Activated CD4-positive, alpha-beta T cell treated with anti-CD3 and anti-CD28 coated beads, Interleukin-2, amount 10 ng/mL, durations not matched to agents 24 days and 14 days (primary cell): ENCODE results near the gene PCDH12. TPM values are rescaled to one million over a fixed set of nuclear protein-coding genes. Genes with fewer than 3 reads are reported as not detected.

Experiments used
- DNase-seq: peaks from one replicate; pipeline ENCODE4 v3.0.0; 2022
- H3K27ac Mint-ChIP-seq: one replicate; pipeline ENCODE4 v1.8.0; 2022; ENCODE audit warnings: mild to moderate bottlenecking, mixed read lengths
- H3K27me3 Mint-ChIP-seq: one replicate; pipeline ENCODE4 v1.8.0; 2022; ENCODE audit warnings: mixed read lengths
- H3K36me3 Mint-ChIP-seq: one replicate; pipeline ENCODE4 v1.8.0; 2022; ENCODE audit warnings: low read depth, mild to moderate bottlenecking, mixed read lengths
- H3K4me1 Mint-ChIP-seq: one replicate; pipeline ENCODE4 v1.8.0; 2021; ENCODE audit warnings: mixed read lengths
- H3K4me3 Mint-ChIP-seq: one replicate; pipeline ENCODE4 v1.8.0; 2022; ENCODE audit warnings: mild to moderate bottlenecking, moderate library complexity, mixed read lengths
- H3K9me3 Mint-ChIP-seq: one replicate; pipeline ENCODE4 v1.8.0; 2021; ENCODE audit warnings: mixed read lengths
- intact Hi-C: fragments of 100-400 bp; cut with micrococcal nuclease; formaldehyde crosslinking; loops from one replicate; pipeline ENCODE4 v1.15.1; 2023
- total RNA-seq: library from RNA; stranded (reverse); gene quantifications from 2 replicates; pipeline ENCODE4 v1.2.3, GENCODE V29; 2022

Gene PCDH12
- 1.8 and 2.2 TPM in 2 replicates for total RNA-seq

GRCh38 chr5:141958113-141958512 lies at the start of gene PCDH12:
Gene PCDH12 (minus strand): TSS chr5:141958202. CDS start chr5:141957851, 351 bp downstream.
- Mint-ChIP-seq H3K36me3 (no peaks in the 10 kb centered on the region), H3K27ac (peak within 1 kb of the TSS; percentile 93), H3K4me3 (peak within 1 kb of the TSS; percentile 78), H3K4me1 (peaks cover 46% of the 10 kb centered on the region), H3K9me3 (no peaks in the 10 kb centered on the region), H3K27me3 (no peaks in the 10 kb centered on the region)
- intact Hi-C loops: no loop called here
- peak; percentile 79 for DNase-seq

- Mint-ChIP-seq H3K4me1 (peaks cover 75% of the 10 kb centered on the region), H3K27me3 (no peaks in the 10 kb centered on the region), H3K4me3 (peak overlapping the region; percentile 80), H3K27ac (peak overlapping the region; percentile 96), H3K9me3 (peaks cover 3% of the 10 kb centered on the region), H3K36me3 (peaks cover 80% of the 10 kb centered on the region)
- DNase-seq: peak; percentile 72
- intact Hi-C loops: loop anchor here (1.0 to 2.0 kb wide), 2 partner anchors 9 to 102 kb away; partner anchors contain the start of gene NDFIP1
These were observed 49.2 kb upstream of the PCDH12 start for GRCh38 chr5:142007237-142007544.

DNA sequence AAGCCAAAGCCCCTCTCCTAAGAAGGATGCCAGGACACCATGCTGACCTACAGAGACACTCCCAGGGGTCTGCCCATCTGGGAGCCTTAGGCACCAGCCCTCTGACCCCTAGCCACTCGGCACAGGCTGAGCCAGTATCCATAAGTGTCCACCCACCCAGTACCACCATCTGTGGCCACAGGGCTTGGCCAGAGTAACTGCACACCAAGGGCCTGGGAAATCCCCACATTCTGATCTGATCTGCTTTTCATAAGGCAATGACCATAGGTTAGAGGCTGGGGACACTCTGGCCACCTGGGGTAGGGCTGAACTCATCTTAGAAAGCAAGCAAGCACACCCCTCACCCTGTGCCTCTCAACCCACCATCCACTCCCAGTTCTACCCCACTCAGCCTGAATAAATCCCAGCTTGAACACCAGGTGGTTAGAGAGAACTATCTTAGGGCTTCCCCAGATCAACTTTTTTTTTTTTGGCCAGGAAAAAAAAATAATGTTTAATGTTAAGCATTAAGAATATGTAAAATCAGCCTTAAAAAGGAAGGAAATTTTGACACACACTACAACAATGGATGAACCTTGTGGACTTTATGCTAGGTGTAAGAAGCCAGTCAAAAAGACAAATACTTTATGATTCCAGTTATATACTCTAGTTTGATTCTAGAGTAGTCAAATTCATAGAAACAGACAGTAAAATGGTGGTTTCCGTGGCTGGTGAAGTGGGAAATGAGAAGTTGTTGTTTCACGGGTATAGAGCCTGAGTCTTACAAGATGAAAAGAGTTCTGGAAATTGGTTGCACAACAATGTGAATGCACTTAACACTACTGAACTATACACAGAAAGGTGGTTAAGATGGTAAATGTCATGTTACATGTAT lies 48.6 kb upstream of the PCDH12 start:
- DNase-seq: peak; percentile 86
- intact Hi-C loops: loop anchor here (1.0 to 2.0 kb wide), 2 partner anchors 10 to 102 kb away; partner anchors contain the start of gene NDFIP1
- Mint-ChIP-seq H3K36me3 (peaks cover 80% of the 10 kb centered on the region), H3K27me3 (no peaks in the 10 kb centered on the region), H3K4me1 (peaks cover 69% of the 10 kb centered on the region), H3K4me3 (peak overlapping the region; percentile 80), H3K9me3 (peaks cover 3% of the 10 kb centered on the region), H3K27ac (peak overlapping the region; percentile 96)

- DNase-seq: no peak
- peak overlapping the region; percentile 86 for H3K27ac Mint-ChIP-seq
- H3K36me3 Mint-ChIP-seq: peaks cover 73% of the 10 kb centered on the region
These were observed 45.3 kb upstream of the PCDH12 start for GRCh38 chr5:142003266-142003800.

GRCh38 chr5:142000704-142001484 lies 42.9 kb upstream of the PCDH12 start:
- Mint-ChIP-seq H3K4me3 (no peak overlapping the region), H3K27ac (peak overlapping the region; percentile 90), H3K27me3 (no peaks in the 10 kb centered on the region), H3K4me1 (peaks cover 41% of the 10 kb centered on the region), H3K9me3 (no peaks in the 10 kb centered on the region), H3K36me3 (peaks cover 59% of the 10 kb centered on the region)
- intact Hi-C loops: loop anchor here (2.0 kb wide), 1 partner anchor 14 kb away; no protein-coding TSS in a partner anchor
- DNase-seq: no peak

More at GRCh38 chr5:142003266-142003800, 45.3 kb upstream of the PCDH12 start:
- intact Hi-C loops: no loop called here
- H3K4me3 Mint-ChIP-seq: peak overlapping the region; percentile 68
- H3K27me3 Mint-ChIP-seq: no peaks in the 10 kb centered on the region
- H3K9me3 Mint-ChIP-seq: peaks cover 3% of the 10 kb centered on the region
- H3K4me1 Mint-ChIP-seq: peaks cover 64% of the 10 kb centered on the region

GRCh38 chr5:142000173-142000572 lies 42.2 kb upstream of the PCDH12 start:
- no peaks in the 10 kb centered on the region for H3K9me3 Mint-ChIP-seq
- peaks cover 56% of the 10 kb centered on the region for H3K36me3 Mint-ChIP-seq
- no peaks in the 10 kb centered on the region for H3K27me3 Mint-ChIP-seq
- DNase-seq: no peak
- intact Hi-C loops: loop anchor here (2.0 kb wide), 1 partner anchor 15 kb away; no protein-coding TSS in a partner anchor
- H3K4me3 Mint-ChIP-seq: no peak overlapping the region
- peaks cover 34% of the 10 kb centered on the region for H3K4me1 Mint-ChIP-seq
- peak overlapping the region; percentile 90 for H3K27ac Mint-ChIP-seq

- H3K9me3 Mint-ChIP-seq: no peaks in the 10 kb centered on the region
- H3K4me3 Mint-ChIP-seq: no peak overlapping the region
- no peak for DNase-seq
- H3K27ac Mint-ChIP-seq: peak overlapping the region; percentile 31
- peaks cover 17% of the 10 kb centered on the region for H3K4me1 Mint-ChIP-seq
- no peaks in the 10 kb centered on the region for H3K27me3 Mint-ChIP-seq
- H3K36me3 Mint-ChIP-seq: peaks cover 51% of the 10 kb centered on the region
- intact Hi-C loops: no loop called here
These were observed 39.5 kb upstream of the PCDH12 start for GRCh38 chr5:141997358-141997960.

DNA sequence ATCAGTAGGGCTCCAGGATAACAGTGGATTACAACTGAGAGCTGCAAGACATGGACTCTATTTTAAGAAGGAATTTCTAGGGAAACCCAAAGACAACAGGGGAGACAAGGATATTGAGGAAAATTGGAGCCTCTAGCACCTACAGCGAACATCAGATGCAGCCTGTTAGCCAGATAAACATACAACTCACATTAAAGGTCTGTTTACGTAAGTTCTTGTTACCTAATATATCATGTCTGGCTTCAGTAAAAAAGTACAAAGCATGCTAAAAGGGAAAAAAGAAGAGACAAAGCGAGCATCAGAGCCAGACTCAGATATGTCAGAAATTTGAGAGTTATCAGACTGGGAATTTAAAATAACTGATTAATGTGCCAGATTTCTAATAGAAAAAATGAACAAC lies 37.7 kb upstream of the PCDH12 start:
- H3K4me3 Mint-ChIP-seq: no peak overlapping the region
- intact Hi-C loops: no loop called here
- peaks cover 8% of the 10 kb centered on the region for H3K4me1 Mint-ChIP-seq
- peaks cover 40% of the 10 kb centered on the region for H3K36me3 Mint-ChIP-seq
- no peaks in the 10 kb centered on the region for H3K27me3 Mint-ChIP-seq
- H3K27ac Mint-ChIP-seq: no peak overlapping the region
- no peak for DNase-seq
- no peaks in the 10 kb centered on the region for H3K9me3 Mint-ChIP-seq

GRCh38 chr5:141994511-141995136 lies 36.6 kb upstream of the PCDH12 start:
- no peak overlapping the region for H3K27ac Mint-ChIP-seq
- H3K4me1 Mint-ChIP-seq: peaks cover 3% of the 10 kb centered on the region
- H3K9me3 Mint-ChIP-seq: no peaks in the 10 kb centered on the region
- intact Hi-C loops: no loop called here
- H3K36me3 Mint-ChIP-seq: peaks cover 35% of the 10 kb centered on the region
- H3K4me3 Mint-ChIP-seq: no peak overlapping the region
- no peak for DNase-seq
- H3K27me3 Mint-ChIP-seq: no peaks in the 10 kb centered on the region

DNA sequence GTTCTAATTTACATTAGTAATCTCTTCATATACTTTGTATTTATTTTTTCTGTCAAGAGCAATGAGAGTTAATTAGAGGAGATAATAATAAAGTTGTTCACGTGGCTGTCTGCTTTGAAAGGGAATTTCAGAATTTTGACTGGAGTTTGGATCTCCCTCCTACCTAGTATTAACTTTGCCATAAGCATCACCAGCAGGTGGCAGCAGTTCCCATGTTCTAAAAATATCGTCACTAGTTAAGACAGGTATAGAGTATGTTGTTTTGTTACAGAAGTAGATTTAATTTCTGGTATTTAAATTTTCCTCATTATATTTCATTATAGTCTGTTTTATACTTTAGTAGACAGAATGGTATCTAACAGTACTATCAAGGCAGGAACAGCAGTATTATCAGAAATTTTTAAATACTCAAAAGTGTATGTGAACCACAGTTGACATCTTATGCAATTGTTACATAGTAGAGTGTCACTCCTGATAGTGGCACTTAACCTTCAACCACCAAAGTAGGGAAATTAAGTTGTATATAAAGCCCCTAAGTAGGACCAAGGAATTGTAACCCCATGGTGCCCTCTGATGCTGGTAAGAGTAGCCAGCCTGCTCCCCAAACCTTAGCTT lies 34.5 kb upstream of the PCDH12 start:
- Mint-ChIP-seq H3K27me3 (no peaks in the 10 kb centered on the region), H3K4me3 (no peak overlapping the region), H3K36me3 (peaks cover 34% of the 10 kb centered on the region), H3K4me1 (peaks cover 3% of the 10 kb centered on the region), H3K27ac (no peak overlapping the region), H3K9me3 (no peaks in the 10 kb centered on the region)
- intact Hi-C loops: loop anchor here (1.0 kb wide), 3 partner anchors 23 to 153 kb away; partner anchors contain the start of gene RNF14
- DNase-seq: peak; percentile 93

- H3K4me1 Mint-ChIP-seq: peaks cover 3% of the 10 kb centered on the region
- no peak for DNase-seq
- H3K36me3 Mint-ChIP-seq: peaks cover 37% of the 10 kb centered on the region
These were observed 31.7 kb upstream of the PCDH12 start for GRCh38 chr5:141989720-141990119.

DNA sequence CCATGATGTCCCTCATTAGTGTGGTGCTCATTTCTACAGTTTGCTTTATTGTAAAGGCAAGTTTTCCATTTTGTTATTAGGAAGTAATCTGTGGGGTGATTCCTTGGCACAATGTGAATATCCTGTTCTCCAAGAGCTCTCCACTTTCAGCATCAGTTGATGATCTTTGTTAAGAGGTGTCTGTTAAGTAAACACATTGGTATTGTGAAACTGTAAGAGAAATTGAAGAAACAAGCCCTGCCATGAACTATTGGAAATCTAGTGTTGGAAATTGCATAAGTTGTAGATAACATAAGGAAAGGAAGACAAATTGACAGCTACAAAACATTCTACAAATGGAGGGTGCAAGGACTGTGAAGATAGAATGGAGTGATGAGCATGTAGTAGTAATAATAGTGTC lies 28.1 kb upstream of the PCDH12 start:
- Mint-ChIP-seq H3K36me3 (peaks cover 39% of the 10 kb centered on the region), H3K27me3 (no peaks in the 10 kb centered on the region), H3K27ac (no peak overlapping the region), H3K9me3 (no peaks in the 10 kb centered on the region), H3K4me1 (no peaks in the 10 kb centered on the region), H3K4me3 (no peak overlapping the region)
- intact Hi-C loops: no loop called here
- no peak for DNase-seq

More at GRCh38 chr5:141989720-141990119, 31.7 kb upstream of the PCDH12 start:
- intact Hi-C loops: no loop called here
- H3K27me3 Mint-ChIP-seq: no peaks in the 10 kb centered on the region
- no peak overlapping the region for H3K27ac Mint-ChIP-seq
- no peaks in the 10 kb centered on the region for H3K9me3 Mint-ChIP-seq
- H3K4me3 Mint-ChIP-seq: no peak overlapping the region

- Mint-ChIP-seq H3K27me3 (no peaks in the 10 kb centered on the region), H3K4me1 (no peaks in the 10 kb centered on the region), H3K27ac (no peak overlapping the region), H3K4me3 (no peak overlapping the region), H3K36me3 (peaks cover 60% of the 10 kb centered on the region), H3K9me3 (no peaks in the 10 kb centered on the region)
- intact Hi-C loops: no loop called here
- no peak for DNase-seq
These were observed 24.6 kb upstream of the PCDH12 start for GRCh38 chr5:141982626-141983025.
